T1000 (cell line): ENCODE measurements around the gene PWP1.

Experiments used
- DNase-seq: peaks from one replicate; lab custom pipeline; 2025; ENCODE audit warnings: mixed read lengths; lab: John Stamatoyannopoulos, UW

The PWP1 gene

GRCh38 chr12:107685360-107686248 is at the start of gene PWP1:
TSS of gene PWP1 (plus strand) at chr12:107685799. CDS start at chr12:107685900, 101 bp downstream.
- DNase-seq: peak; percentile 80

GRCh38 chr12:107641154-107641553 is 44.4 kb upstream of the PWP1 start:
- DNase-seq: no peak

- no peak for DNase-seq
Observed at GRCh38 chr12:107642240-107642639, 43.4 kb upstream of the PWP1 start.

GRCh38 chr12:107645630-107646333 is 39.8 kb upstream of the PWP1 start:
- no peak for DNase-seq

DNA sequence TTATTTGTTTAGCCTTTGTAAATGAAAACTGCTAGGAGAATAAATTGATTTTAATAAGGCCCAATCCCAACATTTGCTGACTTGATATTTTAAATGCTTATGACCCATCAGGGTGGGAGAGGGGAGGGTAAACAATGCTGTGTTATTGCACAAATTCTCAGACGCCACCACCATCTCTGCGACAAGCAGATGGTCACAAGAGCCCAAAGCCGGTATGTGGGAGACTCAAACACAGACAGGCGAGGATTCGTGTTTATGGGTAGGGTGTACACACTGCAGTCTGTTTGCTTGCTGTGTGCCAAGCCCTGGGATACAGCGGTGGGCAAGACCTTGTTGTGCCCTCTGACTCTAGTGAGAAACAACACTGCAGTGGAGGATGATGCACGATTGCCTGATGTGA is 39.2 kb upstream of the PWP1 start:
- no peak for DNase-seq

- no peak for DNase-seq
Observed at GRCh38 chr12:107649661-107650061, 35.9 kb upstream of the PWP1 start.

- no peak for DNase-seq
Observed at GRCh38 chr12:107650977-107651376, 34.6 kb upstream of the PWP1 start.

DNA sequence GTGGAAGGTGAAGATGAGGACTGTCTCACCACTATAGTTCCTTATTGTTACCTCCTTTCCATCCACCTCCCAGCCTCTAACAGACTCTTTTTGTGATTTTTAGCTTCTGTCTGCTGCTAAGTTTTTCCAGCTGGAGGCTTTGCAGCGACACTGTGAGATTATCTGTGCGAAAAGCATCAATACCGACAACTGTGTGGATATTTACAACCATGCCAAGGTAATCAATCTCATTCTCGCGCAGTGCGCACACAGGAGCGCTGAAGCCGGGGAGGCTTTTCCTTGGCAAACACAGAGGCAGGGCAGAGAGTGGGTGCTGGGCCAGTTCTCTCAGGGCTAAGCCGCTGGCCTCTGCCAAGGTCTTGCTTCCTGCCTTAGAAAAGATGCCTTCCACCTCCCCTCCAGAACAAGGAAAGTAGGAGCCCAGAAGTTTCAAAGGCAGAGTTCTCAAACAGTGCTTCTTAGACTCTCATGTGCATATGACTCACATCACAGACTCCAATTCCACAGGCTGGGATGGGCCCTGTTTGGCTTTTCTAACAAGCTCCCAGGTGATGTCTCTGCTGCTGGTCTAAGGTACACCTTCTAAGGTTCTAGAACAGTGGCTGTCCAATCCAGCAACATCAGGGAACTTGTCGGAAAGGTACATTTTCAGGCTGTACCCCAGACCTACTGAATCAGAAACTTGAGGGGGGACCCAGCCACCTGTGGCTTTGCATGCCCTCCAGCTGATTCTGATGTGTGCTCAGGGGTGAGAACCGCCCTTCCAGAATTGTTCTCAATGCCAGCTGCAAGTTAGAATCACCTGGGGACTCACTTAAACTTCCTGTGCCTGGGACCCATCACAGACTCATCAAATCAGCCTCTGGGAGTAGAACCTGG is 33.8 kb upstream of the PWP1 start:
- no peak for DNase-seq

DNA sequence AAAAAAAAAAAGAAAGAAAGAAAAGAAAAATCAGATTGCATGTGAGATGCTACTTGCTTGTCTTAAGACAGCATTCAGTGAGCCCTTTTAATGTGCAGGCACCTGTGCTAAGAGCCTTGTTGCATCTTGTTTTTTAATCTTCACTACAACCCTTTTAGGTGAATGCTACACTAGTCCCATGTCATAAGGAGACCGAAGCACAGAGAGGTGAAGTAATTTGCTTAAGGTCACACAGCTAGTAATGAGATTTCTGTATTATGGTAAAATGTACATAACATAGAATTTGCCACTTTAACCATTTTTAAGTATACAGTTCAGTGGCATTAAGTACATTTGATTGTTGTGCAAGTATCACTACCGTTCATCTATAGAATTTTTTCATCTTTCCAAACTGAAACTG is 32.1 kb upstream of the PWP1 start:
- DNase-seq: no peak

GRCh38 chr12:107654873-107655272 is 30.7 kb upstream of the PWP1 start:
- no peak for DNase-seq

DNA sequence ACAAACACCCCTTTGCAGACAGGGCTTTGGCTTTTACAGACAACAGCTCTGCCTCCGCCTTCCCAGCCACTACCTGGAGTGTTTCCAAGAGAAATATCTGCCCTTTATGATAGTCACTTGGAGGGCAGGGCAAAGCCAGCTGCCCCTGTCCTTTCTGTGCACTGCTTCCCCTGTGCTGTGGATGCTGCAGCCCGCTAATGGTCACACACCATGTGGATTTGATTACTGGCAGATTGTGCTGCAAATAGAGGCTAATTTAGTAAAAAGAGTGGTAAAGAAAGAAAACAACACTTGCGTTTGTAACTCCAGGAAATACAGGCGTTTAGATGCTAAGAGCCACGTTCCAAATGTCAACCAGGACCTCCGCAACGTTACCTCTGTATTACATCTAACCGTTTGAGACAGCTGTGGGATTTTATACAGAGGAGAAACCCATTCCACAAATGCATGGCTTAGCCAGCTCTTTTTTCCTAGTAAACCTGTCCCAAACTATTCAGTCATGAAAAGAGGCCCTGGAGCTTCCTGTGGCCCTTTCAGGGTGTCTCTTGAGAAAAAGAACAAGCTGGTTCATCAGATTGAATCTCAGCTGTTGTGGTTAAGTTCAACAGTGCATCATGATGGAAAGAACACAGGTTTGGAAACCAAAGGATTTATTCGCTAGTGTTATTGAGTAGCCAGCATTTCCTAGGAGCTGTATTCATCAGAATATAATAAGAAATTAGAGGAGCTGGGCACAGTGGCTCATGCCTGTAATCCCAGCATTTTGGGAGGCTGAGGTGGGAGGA is 30.1 kb upstream of the PWP1 start:
- no peak for DNase-seq

GRCh38 chr12:107656302-107656701 is 29.3 kb upstream of the PWP1 start:
- DNase-seq: no peak

DNA sequence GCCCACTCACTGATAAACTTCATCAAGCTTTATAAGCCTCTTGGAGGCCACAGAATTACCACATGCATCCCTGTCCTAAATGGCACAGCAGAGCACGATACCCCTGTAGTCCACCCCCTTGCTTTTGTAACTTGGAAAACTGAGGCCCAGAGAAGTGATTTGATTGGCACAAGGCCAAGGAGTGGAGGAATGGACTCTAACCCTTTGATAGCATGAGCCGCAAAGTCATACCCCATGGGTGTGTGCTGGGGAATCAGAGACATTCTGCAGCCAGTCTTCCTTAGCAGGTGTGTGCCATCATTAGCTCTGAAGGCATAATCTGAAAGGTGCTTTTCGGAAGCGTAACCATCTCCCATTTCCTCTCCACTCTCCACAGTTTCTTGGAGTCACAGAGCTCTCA is 28.5 kb upstream of the PWP1 start:
- no peak for DNase-seq

DNA sequence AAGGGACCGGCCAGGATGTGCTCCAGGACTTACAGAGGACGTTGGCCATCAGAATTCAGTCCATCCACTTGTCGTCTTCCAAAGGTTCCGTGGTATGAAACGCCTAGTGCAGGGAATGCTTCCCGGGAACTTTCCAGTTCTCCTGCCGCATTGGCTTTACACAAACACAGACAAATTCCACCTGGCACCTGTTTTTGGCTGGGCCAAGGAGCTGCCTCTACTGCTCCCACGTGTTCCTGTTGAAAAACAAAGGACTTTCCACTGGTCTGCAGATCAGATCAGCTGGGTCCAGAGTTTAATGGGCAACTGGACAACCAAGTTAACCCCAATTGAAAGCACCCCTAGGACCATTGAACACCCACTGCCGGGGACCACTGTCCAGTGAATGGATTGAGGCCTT is 28.0 kb upstream of the PWP1 start:
- no peak for DNase-seq

DNA sequence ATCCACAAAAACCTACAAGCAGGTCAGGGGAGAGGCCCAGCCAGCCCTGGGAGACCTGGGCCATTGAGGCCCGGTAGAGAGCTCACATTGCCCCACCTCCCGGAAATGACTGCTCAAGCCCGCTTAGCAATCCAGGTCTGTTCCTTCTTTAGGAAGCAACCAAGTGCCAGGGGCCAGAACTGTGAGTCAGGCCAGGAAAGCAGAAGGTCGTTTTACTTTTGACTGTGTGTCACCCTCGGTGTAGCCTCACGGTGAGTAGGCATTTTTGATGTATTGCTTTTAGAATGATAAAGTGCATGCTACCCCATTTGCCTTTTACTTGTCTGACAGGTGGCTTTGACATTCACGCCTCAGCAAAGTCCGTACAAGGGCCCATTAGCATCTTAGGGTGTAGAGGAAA is 25.4 kb upstream of the PWP1 start:
- no peak for DNase-seq

DNA sequence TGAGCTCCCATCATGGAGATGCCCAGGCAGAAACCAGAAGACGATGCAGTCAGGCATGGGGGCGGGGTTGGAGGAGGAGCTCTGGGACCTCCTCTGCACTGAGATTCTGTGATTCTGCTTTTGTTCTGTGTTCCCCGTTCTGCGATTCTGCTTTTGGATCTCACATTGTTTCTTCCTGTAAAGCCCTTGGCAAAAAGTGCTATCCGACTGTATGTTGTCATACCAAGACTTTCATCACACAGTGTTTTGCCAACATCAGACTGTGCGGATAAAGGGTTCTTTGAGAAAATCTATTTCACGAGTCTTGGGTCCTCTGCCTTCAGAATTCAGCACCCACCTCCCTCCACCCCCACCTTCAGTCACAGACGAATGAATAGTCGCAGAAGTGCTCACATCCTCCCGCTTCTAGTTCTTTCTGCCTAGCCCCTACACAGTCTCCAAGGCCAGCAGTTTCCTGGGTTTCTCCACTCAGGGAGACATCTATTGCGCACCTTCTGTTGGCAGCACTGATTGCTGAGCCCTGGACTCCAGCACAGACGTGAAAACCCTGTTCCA is 24.7 kb upstream of the PWP1 start:
- DNase-seq: no peak

DNA sequence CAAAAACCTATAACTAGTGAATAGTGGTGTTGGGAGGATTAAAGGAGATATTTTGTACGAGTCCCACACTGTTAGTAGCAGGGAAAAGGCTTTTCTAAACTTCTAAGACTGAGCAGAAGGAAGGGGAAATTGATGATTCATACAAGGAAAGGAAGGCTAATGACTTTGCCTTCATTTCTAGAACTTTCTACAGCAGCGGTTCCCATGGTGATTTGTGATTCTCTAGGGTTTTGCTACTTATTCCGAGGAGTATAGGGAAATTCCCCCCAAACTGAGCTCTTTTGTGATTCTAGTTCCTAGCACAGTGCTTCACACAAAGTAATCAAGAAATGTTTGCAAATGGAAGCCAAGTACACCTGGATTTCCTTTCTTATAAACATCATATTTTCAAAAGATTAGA is 23.8 kb upstream of the PWP1 start:
- no peak for DNase-seq

- no peak for DNase-seq
Observed at GRCh38 chr12:107662484-107662883, 23.1 kb upstream of the PWP1 start.

GRCh38 chr12:107663277-107663676 is 22.3 kb upstream of the PWP1 start:
- DNase-seq: no peak

GRCh38 chr12:107666009-107666408 is 19.6 kb upstream of the PWP1 start:
- DNase-seq: no peak

DNA sequence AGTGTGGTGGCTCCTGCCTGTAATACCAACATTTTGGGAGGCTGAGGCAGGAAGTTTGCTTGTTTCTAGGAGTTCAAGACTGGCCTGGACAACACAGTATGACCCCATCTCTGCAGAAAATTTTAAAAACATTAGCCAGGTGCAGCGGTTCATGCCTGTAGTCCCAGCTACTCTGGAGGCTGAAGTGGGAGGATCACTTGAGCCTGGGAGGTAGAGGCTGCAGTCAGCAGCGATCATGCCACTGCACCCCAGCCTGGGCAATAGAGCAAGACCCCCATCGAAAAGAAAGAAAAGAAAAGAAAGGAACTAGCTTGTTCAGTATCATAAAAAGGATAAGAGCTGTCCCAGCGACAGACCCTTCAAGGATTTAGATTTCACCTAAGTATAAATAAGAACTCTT is 18.1 kb upstream of the PWP1 start:
- DNase-seq: no peak
